ENCODE measurements around the gene TPRKB.
"Not testable (repeated sequence)": the region's sequence is repeated elsewhere in the genome, so short reads cannot be mapped to it uniquely, and the experiment has no call there.

GRCh38 chr2:73726657-73727056 lies 10.5 kb downstream of the TPRKB start:
- not testable (repeated sequence) for TF ChIP-seq CTCF (IDR thresholded peaks at IDR 0.05); EZH2 (IDR thresholded peaks at IDR 0.05; ENCODE audit: borderline replicate concordance, insufficient read depth, low read depth, low read length, poor library complexity, severe bottlenecking)
